Liver (tissue), 3 donors: Measurements from ENCODE around the gene CCDC77.

ENCODE experiments used
- JUND ChIP-seq, 2 donors: IDR thresholded peaks; 2 replicates each; pipeline ENCODE4 v1.6.1; 2016; ENCODE audit warnings: antibody characterized with exemption in 2 of 2
- NR2F2 ChIP-seq: IDR thresholded peaks from 2 replicates; pipeline ENCODE4 v1.6.1; 2016; ENCODE audit warnings: antibody characterized with exemption
- RAD21 ChIP-seq, 2 donors: IDR thresholded peaks; 2 replicates each; pipeline ENCODE4 v1.6.1; 2016; ENCODE audit warnings: antibody characterized with exemption in 2 of 2, mild to moderate bottlenecking in 2 of 2
- SP1 ChIP-seq: IDR thresholded peaks from 2 replicates; pipeline ENCODE4 v1.6.1; 2018; ENCODE audit warnings: antibody characterized with exemption, mild to moderate bottlenecking
- TAF1 ChIP-seq: conservative IDR thresholded peaks from 2 replicates; pipeline ENCODE4 v1.6.1; 2016; ENCODE audit warnings: antibody characterized with exemption, mild to moderate bottlenecking
- YY1 ChIP-seq: IDR thresholded peaks from 2 replicates; pipeline ENCODE4 v1.6.1; 2016; ENCODE audit warnings: antibody characterized with exemption, mild to moderate bottlenecking
- TF ChIP-seq, protein P1 (sequence below): IDR thresholded peaks from 2 replicates; pipeline ENCODE4 v1.6.1; 2016; ENCODE audit warnings: antibody characterized with exemption, mild to moderate bottlenecking
- TF ChIP-seq, protein P2 (sequence below): fragments of 150-350 bp; IDR thresholded peaks from 2 replicates; pipeline ENCODE4 v1.5.1; 2017; ENCODE audit warnings: improper control_type of control experiment, low read depth, low read length; ENCODE audit not compliant: missing input control
- TF ChIP-seq, protein P3 (sequence below): IDR thresholded peaks from 2 replicates; pipeline ENCODE4 v1.6.1; 2016; ENCODE audit warnings: antibody characterized with exemption
- TF ChIP-seq, protein P4 (sequence below): IDR thresholded peaks from 2 replicates; pipeline ENCODE4 v1.6.1; 2016; ENCODE audit warnings: antibody characterized with exemption
- donor health status: healthy.
- donor health status: healthy.

DNA sequence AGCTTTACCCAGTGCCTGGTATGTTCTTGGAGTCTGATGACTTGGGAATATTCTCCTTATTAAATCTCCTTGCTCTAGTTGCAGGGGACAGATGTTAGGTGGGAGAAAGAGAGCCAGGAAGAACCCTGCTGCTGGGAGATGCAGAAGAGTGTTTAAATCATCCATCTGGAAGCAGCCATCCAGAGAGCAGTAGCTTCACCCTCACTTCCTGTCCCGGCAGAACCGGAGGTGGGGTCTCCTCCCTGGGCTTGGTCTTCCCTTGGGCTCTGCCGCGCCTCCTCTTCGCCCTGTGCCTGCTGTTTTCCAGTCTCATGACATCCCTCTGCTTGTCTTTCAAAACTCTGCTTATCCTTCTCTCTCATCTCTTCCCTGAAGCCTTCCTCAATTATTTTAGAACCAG lies 73.8 kb downstream of the CCDC77 start:
- TF ChIP-seq, protein P1, sequence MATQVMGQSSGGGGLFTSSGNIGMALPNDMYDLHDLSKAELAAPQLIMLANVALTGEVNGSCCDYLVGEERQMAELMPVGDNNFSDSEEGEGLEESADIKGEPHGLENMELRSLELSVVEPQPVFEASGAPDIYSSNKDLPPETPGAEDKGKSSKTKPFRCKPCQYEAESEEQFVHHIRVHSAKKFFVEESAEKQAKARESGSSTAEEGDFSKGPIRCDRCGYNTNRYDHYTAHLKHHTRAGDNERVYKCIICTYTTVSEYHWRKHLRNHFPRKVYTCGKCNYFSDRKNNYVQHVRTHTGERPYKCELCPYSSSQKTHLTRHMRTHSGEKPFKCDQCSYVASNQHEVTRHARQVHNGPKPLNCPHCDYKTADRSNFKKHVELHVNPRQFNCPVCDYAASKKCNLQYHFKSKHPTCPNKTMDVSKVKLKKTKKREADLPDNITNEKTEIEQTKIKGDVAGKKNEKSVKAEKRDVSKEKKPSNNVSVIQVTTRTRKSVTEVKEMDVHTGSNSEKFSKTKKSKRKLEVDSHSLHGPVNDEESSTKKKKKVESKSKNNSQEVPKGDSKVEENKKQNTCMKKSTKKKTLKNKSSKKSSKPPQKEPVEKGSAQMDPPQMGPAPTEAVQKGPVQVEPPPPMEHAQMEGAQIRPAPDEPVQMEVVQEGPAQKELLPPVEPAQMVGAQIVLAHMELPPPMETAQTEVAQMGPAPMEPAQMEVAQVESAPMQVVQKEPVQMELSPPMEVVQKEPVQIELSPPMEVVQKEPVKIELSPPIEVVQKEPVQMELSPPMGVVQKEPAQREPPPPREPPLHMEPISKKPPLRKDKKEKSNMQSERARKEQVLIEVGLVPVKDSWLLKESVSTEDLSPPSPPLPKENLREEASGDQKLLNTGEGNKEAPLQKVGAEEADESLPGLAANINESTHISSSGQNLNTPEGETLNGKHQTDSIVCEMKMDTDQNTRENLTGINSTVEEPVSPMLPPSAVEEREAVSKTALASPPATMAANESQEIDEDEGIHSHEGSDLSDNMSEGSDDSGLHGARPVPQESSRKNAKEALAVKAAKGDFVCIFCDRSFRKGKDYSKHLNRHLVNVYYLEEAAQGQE = no peak
- TF ChIP-seq SP1 (no peak), JUND (IDR thresholded peaks at IDR 0.05) (no peak), RAD21 (IDR thresholded peaks at IDR 0.05) (no peak), YY1 (no peak), NR2F2 (no peak), TAF1 (no peak)
- TF ChIP-seq, protein P2, sequence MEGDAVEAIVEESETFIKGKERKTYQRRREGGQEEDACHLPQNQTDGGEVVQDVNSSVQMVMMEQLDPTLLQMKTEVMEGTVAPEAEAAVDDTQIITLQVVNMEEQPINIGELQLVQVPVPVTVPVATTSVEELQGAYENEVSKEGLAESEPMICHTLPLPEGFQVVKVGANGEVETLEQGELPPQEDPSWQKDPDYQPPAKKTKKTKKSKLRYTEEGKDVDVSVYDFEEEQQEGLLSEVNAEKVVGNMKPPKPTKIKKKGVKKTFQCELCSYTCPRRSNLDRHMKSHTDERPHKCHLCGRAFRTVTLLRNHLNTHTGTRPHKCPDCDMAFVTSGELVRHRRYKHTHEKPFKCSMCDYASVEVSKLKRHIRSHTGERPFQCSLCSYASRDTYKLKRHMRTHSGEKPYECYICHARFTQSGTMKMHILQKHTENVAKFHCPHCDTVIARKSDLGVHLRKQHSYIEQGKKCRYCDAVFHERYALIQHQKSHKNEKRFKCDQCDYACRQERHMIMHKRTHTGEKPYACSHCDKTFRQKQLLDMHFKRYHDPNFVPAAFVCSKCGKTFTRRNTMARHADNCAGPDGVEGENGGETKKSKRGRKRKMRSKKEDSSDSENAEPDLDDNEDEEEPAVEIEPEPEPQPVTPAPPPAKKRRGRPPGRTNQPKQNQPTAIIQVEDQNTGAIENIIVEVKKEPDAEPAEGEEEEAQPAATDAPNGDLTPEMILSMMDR = no peak
- TF ChIP-seq, protein P3, sequence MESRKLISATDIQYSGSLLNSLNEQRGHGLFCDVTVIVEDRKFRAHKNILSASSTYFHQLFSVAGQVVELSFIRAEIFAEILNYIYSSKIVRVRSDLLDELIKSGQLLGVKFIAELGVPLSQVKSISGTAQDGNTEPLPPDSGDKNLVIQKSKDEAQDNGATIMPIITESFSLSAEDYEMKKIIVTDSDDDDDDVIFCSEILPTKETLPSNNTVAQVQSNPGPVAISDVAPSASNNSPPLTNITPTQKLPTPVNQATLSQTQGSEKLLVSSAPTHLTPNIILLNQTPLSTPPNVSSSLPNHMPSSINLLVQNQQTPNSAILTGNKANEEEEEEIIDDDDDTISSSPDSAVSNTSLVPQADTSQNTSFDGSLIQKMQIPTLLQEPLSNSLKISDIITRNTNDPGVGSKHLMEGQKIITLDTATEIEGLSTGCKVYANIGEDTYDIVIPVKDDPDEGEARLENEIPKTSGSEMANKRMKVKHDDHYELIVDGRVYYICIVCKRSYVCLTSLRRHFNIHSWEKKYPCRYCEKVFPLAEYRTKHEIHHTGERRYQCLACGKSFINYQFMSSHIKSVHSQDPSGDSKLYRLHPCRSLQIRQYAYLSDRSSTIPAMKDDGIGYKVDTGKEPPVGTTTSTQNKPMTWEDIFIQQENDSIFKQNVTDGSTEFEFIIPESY = no peak
- TF ChIP-seq, protein P4, sequence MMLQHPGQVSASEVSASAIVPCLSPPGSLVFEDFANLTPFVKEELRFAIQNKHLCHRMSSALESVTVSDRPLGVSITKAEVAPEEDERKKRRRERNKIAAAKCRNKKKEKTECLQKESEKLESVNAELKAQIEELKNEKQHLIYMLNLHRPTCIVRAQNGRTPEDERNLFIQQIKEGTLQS = no peak
